Liver (tissue), 9 donors: ENCODE measurements around the gene UGT1A7. TPM values are rescaled to one million over a fixed set of nuclear protein-coding genes. Genes with fewer than 3 reads are reported as not detected.
A peak's percentile ranks its signal among the peaks of the same experiment; 100 is the strongest.

Experiments
- DNase-seq: peaks from one replicate; pipeline ENCODE4 v3.0.0-alpha.2; 2017; ENCODE audit warnings: low spot score
- H3K27ac ChIP-seq, 2 donors: one replicate each; pipeline ENCODE4 v1.7.0; 2013; ENCODE audit warnings: inconsistent platforms in 2 of 2, low read length in 2 of 2, control low read depth in 1 of 2, low read depth in 1 of 2, mild to moderate bottlenecking in 1 of 2
- H3K27me3 ChIP-seq, 4 donors: one replicate each; pipeline versions ENCODE4 v1.6.1 to v1.7.0; 2013; ENCODE audit warnings: low read length in 3 of 4, inconsistent platforms in 1 of 4, mild to moderate bottlenecking in 1 of 4, moderate library complexity in 1 of 4; ENCODE audit not compliant: control insufficient read depth in 4 of 4, insufficient read depth in 4 of 4
- H3K36me3 ChIP-seq, 4 donors: one replicate each; pipeline versions ENCODE4 v1.6.1 to v1.7.0; 2013; ENCODE audit warnings: low read length in 3 of 4, mild to moderate bottlenecking in 3 of 4, low read depth in 1 of 4, moderate library complexity in 1 of 4; ENCODE audit not compliant: control insufficient read depth in 4 of 4, insufficient read depth in 3 of 4
- H3K4me1 ChIP-seq, 4 donors: one replicate each; pipeline versions ENCODE4 v1.6.1 to v1.7.0; 2013; ENCODE audit warnings: low read length in 3 of 4, mild to moderate bottlenecking in 3 of 4, moderate library complexity in 1 of 4; ENCODE audit not compliant: control insufficient read depth in 4 of 4, insufficient read depth in 4 of 4
- H3K4me3 ChIP-seq, 3 donors: one replicate each; pipeline versions ENCODE4 v1.6.1 to v1.7.0; 2013; ENCODE audit warnings: low read length in 3 of 3, control low read depth in 1 of 3, low read depth in 1 of 3, mild to moderate bottlenecking in 1 of 3
- H3K9ac ChIP-seq, 2 donors: one replicate each; pipeline ENCODE4 v1.7.0; 2013; ENCODE audit warnings: low read length in 2 of 2, mild to moderate bottlenecking in 2 of 2, moderate library complexity in 2 of 2, control low read depth in 1 of 2, low read depth in 1 of 2
- H3K9me3 ChIP-seq, 4 donors: one replicate each; pipeline versions ENCODE4 v1.6.1 to v1.7.0; 2013; ENCODE audit warnings: low read length in 3 of 4; ENCODE audit not compliant: control insufficient read depth in 4 of 4
- ATF3 ChIP-seq: IDR thresholded peaks from 2 replicates; pipeline ENCODE4 v1.6.1; 2016; ENCODE audit warnings: antibody characterized with exemption
- CTCF ChIP-seq: fragments of 150-350 bp; IDR thresholded peaks from 2 replicates; pipeline ENCODE4 v1.5.1; 2017; ENCODE audit warnings: improper control_type of control experiment, low read depth, low read length; ENCODE audit not compliant: missing input control
- GABPA ChIP-seq, 2 donors: IDR thresholded peaks in 1 of 2; conservative IDR thresholded peaks in 1 of 2; 2 replicates each; pipeline ENCODE4 v1.6.1; 2016; ENCODE audit warnings: antibody characterized with exemption in 2 of 2, mild to moderate bottlenecking in 1 of 2, moderate library complexity in 1 of 2
- HNF4A ChIP-seq, 2 donors: conservative IDR thresholded peaks; 2 replicates each; pipeline ENCODE4 v1.6.1; 2016; ENCODE audit warnings: antibody characterized with exemption in 2 of 2, mild to moderate bottlenecking in 2 of 2
- NR2F2 ChIP-seq: IDR thresholded peaks from 2 replicates; pipeline ENCODE4 v1.6.1; 2016; ENCODE audit warnings: antibody characterized with exemption
- RAD21 ChIP-seq, 2 donors: IDR thresholded peaks; 2 replicates each; pipeline ENCODE4 v1.6.1; 2016; ENCODE audit warnings: antibody characterized with exemption in 2 of 2, mild to moderate bottlenecking in 2 of 2
- REST ChIP-seq: IDR thresholded peaks from 2 replicates; pipeline ENCODE4 v1.6.1; 2016; ENCODE audit warnings: antibody characterized with exemption, mild to moderate bottlenecking
- RXRA ChIP-seq, 2 donors: IDR thresholded peaks; 2 replicates each; pipeline ENCODE4 v1.6.1; 2017 to 2018; ENCODE audit warnings: antibody characterized with exemption in 2 of 2, mild to moderate bottlenecking in 1 of 2
- SP1 ChIP-seq: IDR thresholded peaks from 2 replicates; pipeline ENCODE4 v1.6.1; 2018; ENCODE audit warnings: antibody characterized with exemption, mild to moderate bottlenecking
- YY1 ChIP-seq: IDR thresholded peaks from 2 replicates; pipeline ENCODE4 v1.6.1; 2016; ENCODE audit warnings: antibody characterized with exemption, mild to moderate bottlenecking
- WGBS: extraction: QIAGEN DNeasy Blood & Tissue Kit; methylation state at CpG from one replicate; pipeline ENCODE4 v1.1.7; 2013; 5-methylcytosine and 5-hydroxymethylcytosine counted together
- polyA plus RNA-seq, 2 donors: library from polyadenylated mRNA; stranded (reverse) in 1 of 2; unstranded in 1 of 2; fragments of 200-250 nt in 1 of 2; fragments of >200 nt in 1 of 2; fragmentation: Nextera tagmentation in 1 of 2; extraction: Ambion mirVana in 1 of 2; gene quantifications; one replicate each; pipeline versions ENCODE4 v1.2.1 to v1.2.3, GENCODE V29; 2013 to 2015
- total RNA-seq, 2 donors: library from RNA; depleted of rRNA; stranded (reverse); fragments of >200 nt; gene quantifications; one replicate each; pipeline ENCODE4 v1.2.3, GENCODE V29; 2014
- TF ChIP-seq, protein P1 (sequence below): IDR thresholded peaks from 2 replicates; pipeline ENCODE4 v1.6.1; 2016; ENCODE audit warnings: antibody characterized with exemption
- donor health status: healthy.
- donor health status: healthy.
- donor health status: healthy.
- donor health status: healthy.
- donor health status: healthy.

Gene UGT1A7
- total and polyA plus RNA-seq, 4 donors, result 0.02 to 2.2 (median 0.38) TPM; not detected in 1

DNA sequence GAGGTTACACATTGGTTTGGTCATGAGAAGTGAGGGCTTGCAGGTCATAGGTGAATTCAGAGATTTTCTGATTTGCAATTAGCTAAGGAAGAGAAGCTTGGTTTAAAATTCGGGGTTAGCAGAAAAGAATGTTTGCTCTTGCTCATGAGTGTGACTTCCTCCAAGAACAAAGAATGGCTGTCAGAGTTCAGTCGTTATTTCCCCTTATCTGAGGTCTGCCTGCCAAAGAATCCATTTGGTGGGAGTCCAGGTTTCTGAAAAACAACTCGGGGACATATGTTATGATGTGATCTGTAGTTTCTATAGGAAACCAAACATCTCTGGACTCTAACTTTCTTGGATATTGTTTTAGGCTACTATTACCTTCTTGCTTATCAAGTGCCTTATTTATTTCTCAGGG lies 7.8 kb downstream of the UGT1A7 start:
- Histone ChIP-seq H3K4me1 (peaks cover 0 to 29% (median 21%) of the 10 kb centered on the region in 4 donors), H3K36me3 (no peaks in the 10 kb centered on the region), H3K27ac (no peak overlapping the region), H3K27me3 (no peaks in the 10 kb centered on the region), H3K9ac (no peak overlapping the region), H3K4me3 (no peak overlapping the region), H3K9me3 (no peaks in the 10 kb centered on the region)
- no peak for TF ChIP-seq RXRA (IDR thresholded peaks at IDR 0.05)
- TF ChIP-seq ATF3, result no peak
- TF ChIP-seq, protein P1, sequence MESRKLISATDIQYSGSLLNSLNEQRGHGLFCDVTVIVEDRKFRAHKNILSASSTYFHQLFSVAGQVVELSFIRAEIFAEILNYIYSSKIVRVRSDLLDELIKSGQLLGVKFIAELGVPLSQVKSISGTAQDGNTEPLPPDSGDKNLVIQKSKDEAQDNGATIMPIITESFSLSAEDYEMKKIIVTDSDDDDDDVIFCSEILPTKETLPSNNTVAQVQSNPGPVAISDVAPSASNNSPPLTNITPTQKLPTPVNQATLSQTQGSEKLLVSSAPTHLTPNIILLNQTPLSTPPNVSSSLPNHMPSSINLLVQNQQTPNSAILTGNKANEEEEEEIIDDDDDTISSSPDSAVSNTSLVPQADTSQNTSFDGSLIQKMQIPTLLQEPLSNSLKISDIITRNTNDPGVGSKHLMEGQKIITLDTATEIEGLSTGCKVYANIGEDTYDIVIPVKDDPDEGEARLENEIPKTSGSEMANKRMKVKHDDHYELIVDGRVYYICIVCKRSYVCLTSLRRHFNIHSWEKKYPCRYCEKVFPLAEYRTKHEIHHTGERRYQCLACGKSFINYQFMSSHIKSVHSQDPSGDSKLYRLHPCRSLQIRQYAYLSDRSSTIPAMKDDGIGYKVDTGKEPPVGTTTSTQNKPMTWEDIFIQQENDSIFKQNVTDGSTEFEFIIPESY, result no peak
- TF ChIP-seq NR2F2, result no peak
- no peak for TF ChIP-seq RAD21 (IDR thresholded peaks at IDR 0.05)
- no peak for TF ChIP-seq GABPA (IDR thresholded peaks at IDR 0.05 in 1 of 2, conservative IDR thresholded peaks at IDR 0.05 in 1 of 2)
- no peak for TF ChIP-seq YY1
- TF ChIP-seq REST, result no peak
- TF ChIP-seq CTCF, result no peak
- no peak for DNase-seq
- WGBS, result 21% methylated on average over 3 of the region's 3 CpGs

- Histone ChIP-seq H3K4me3 (no peak overlapping the region), H3K4me1 (peaks cover 0 to 34% (median 27%) of the 10 kb centered on the region in 4 donors), H3K9ac (no peak overlapping the region), H3K36me3 (no peaks in the 10 kb centered on the region), H3K27me3 (no peaks in the 10 kb centered on the region), H3K9me3 (no peaks in the 10 kb centered on the region), H3K27ac (no peak overlapping the region)
- WGBS, result 43% methylated on average over 4 of the region's 4 CpGs
- no peak for DNase-seq
- TF ChIP-seq RXRA (IDR thresholded peaks at IDR 0.05) (no peak), HNF4A (conservative IDR thresholded peaks at IDR 0.05) (peak in 1 of 2 donors; percentile 39), SP1 (no peak)
These were observed 8.7 kb downstream of the UGT1A7 start for GRCh38 chr2:233690444-233690843.
